ENCODE results near the gene CEACAM18. TPM values are rescaled to one million over a fixed set of nuclear protein-coding genes. Genes with fewer than 3 reads are reported as not detected.

CEACAM18 gene
- total and polyA plus RNA-seq, 10 of the 15 experiments (the other 5 are each of a cell fraction or from before 2014, with no cell fraction given): not detected

DNA sequence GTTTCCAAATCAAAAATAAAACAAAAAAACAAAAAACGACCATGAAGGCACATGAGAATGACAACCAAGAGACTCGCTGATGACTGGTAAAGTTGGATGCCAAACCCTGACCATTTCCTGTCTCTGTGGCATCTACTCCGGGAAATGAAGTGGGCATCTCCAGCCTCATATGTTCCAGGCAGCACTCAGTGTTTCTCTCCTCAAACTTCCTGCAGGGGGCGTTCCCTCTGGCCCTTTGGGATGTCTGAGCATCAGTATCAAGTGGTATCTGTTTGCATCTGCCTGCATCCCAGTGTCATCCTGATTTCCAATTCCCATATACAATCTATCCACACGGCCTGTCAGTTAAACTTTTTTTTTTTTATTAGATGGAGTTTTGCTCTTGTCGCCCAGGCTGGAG lies 33.0 kb downstream of the CEACAM18 start:
- no peak for DNase-seq (ENCODE audit: low read depth, low spot score)

More for the DNA sequence above, 33.0 kb downstream of the CEACAM18 start:
- in situ Hi-C loops (cut with MboI): no loop called here
- ChIA-PET SMC1A (ENCODE audit: uncharacterized antibody, unreplicated experiment) (interaction anchor here (2.3 kb wide), 1 partner anchor 146 kb away, joined by 8 read pairs; no protein-coding TSS in a partner anchor), CTCF (interaction anchor here (1.4 to 8.0 kb wide), 2 partner anchors 143 to 148 kb away, joined by 5 to 111 read pairs; no protein-coding TSS in a partner anchor), POLR2A (no interaction called here), RAD21 (ENCODE audit: unreplicated experiment) (no interaction called here)
- BruUV-seq (replicated peaks): no TSS peak
- H4K20me1 ChIP-seq (ENCODE audit: control insufficient read depth, insufficient read depth): no peaks in the 10 kb centered on the region
- WGBS (ENCODE audit: insufficient coverage, insufficient replicate concordance, low lambda C conversion rate, missing lambda C conversion rate): 13% methylated on average over 6 of the region's 6 CpGs
- ATAC-seq (no peak), FAIRE-seq (no peak)
- no peak overlapping the region for H3K9ac ChIP-seq (ENCODE audit: control insufficient read depth, insufficient read depth, low read length)
- H3K9me3 ChIP-seq (replicated peaks; ENCODE audit: control insufficient read depth, insufficient read depth, low read length): no peaks in the 10 kb centered on the region
- no peak overlapping the region for H3K27ac ChIP-seq (ENCODE audit: control insufficient read depth, insufficient read depth)
- intact Hi-C loops (cut with micrococcal nuclease; ENCODE audit: unreplicated experiment): loop anchor here (5.0 kb wide), 2 partner anchors 39 to 146 kb away; no protein-coding TSS in a partner anchor
- H3K79me2 ChIP-seq (ENCODE audit: control insufficient read depth, insufficient read depth, low read length): no peaks in the 10 kb centered on the region
- no peaks in the 10 kb centered on the region for H3K36me3 ChIP-seq (ENCODE audit: control insufficient read depth in 2 of 2, insufficient read depth in 2 of 2, low read length in 1 of 2)
- H3K4me1 ChIP-seq (ENCODE audit: control insufficient read depth, insufficient read depth, low read length): no peaks in the 10 kb centered on the region
- no peak overlapping the region for H3K4me2 ChIP-seq (ENCODE audit: control insufficient read depth, insufficient read depth)
- H2AFZ ChIP-seq (ENCODE audit: control insufficient read depth, low read depth, low read length): no peak overlapping the region
- H3K27me3 ChIP-seq (replicated peaks in 1 of 2; ENCODE audit: control insufficient read depth in 2 of 2, insufficient read depth in 2 of 2, low read length in 1 of 2): peaks cover 0 to 7% of the 10 kb centered on the region in 2 experiments; a peak in 1 of 4 replicates
- TF ChIP-seq ZNF384 (IDR thresholded peaks at IDR 0.05; ENCODE audit: borderline replicate concordance, low read depth, low read length) (no peak), RAD21 (IDR thresholded peaks at IDR 0.05; ENCODE audit: insufficient read depth, low read depth, low read length) (0 out of 2 replicates have a peak, but pooled peaks have one; percentile 22), SMC3 (IDR thresholded peaks at IDR 0.05; ENCODE audit: borderline replicate concordance, low read length) (peak; percentile 21; the same call in 1 of the 2 replicates)
- TF ChIP-seq, protein P1, sequence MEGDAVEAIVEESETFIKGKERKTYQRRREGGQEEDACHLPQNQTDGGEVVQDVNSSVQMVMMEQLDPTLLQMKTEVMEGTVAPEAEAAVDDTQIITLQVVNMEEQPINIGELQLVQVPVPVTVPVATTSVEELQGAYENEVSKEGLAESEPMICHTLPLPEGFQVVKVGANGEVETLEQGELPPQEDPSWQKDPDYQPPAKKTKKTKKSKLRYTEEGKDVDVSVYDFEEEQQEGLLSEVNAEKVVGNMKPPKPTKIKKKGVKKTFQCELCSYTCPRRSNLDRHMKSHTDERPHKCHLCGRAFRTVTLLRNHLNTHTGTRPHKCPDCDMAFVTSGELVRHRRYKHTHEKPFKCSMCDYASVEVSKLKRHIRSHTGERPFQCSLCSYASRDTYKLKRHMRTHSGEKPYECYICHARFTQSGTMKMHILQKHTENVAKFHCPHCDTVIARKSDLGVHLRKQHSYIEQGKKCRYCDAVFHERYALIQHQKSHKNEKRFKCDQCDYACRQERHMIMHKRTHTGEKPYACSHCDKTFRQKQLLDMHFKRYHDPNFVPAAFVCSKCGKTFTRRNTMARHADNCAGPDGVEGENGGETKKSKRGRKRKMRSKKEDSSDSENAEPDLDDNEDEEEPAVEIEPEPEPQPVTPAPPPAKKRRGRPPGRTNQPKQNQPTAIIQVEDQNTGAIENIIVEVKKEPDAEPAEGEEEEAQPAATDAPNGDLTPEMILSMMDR (IDR thresholded peaks at IDR 0.05 in 2 of 3, conservative IDR thresholded peaks at IDR 0.05 in 1 of 3; ENCODE audit: control insufficient read depth in 2 of 3, extremely low read depth in 1 of 3, insufficient read depth in 1 of 3, low read depth in 3 of 3, low read length in 3 of 3): peak; percentile 28 to 53 (median 39); a peak in 5 of 6 replicates
- no peak overlapping the region for H3K4me3 ChIP-seq

Data from GM12878 (cell line).